K562 (cell line): Measurements from ENCODE around the gene PPT2. TPM values are rescaled to one million over a fixed set of nuclear protein-coding genes. Genes with fewer than 3 reads are reported as not detected.

Experiments
- ATAC-seq: fragments of 200-7000 bp; cut with Tn5 transposase; 3 replicates; pipeline ENCODE4 v1.9.1; 2020; ENCODE audit warnings: moderate library complexity
- BruUV-seq: library from RNA; stranded (reverse); fragments of 400-500 nt; replicated peaks from 2 replicates; lab custom pipeline; 2021; lab: Mats Ljungman, UMichigan
- CTCF ChIA-PET: fragments of 300-600 bp; formaldehyde crosslinking; extraction: SDS; loops from one replicate; lab custom pipeline; 2021; ENCODE audit warnings: low intra/inter-chr PET ratio; lab: Yijun Ruan, JAX
- POLR2A ChIA-PET: fragments of 300-600, 350-650 bp; sonication (Branson Sonifier 250); formaldehyde crosslinking; extraction: SDS; loops from one replicate; lab custom pipeline; 2021; ENCODE audit warnings: antibody characterized with exemption, inconsistent platforms; lab: Yijun Ruan, JAX
- DNase-seq, 4 experiments: peaks; one replicate each; pipeline versions ENCODE4 v3.0.0 to v3.0.0-alpha.2; 2011 to 2018; ENCODE audit warnings: low spot score in 3 of 4, mixed read lengths in 3 of 4; ENCODE audit errors: extremely low read depth in 1 of 4
- FAIRE-seq: peaks from 2 replicates; lab custom pipeline; 2011; peaks lifted over from hg19 to GRCh38; lab: Jason Lieb, UNC
- H2AFZ ChIP-seq: 2 replicates; pipeline ENCODE4 v1.6.0; 2011; ENCODE audit warnings: low read depth, low read length, control low read depth, inconsistent platforms
- H3K27ac ChIP-seq: fragments of 200-600 bp; 3 replicates; pipeline ENCODE4 v1.8.0; 2011; ENCODE audit warnings: low read depth, mild to moderate bottlenecking, control low read depth, inconsistent platforms, low read length, moderate library complexity, mixed read lengths; ENCODE audit errors: extremely low read depth
- H3K27me3 ChIP-seq, 2 experiments: fragments of 300-600 bp in 1 of 2; 2 replicates in 1 of 2; 3 replicates in 1 of 2; pipeline versions ENCODE4 v1.6.0 to v1.8.0; 2011; ENCODE audit warnings: inconsistent platforms in 2 of 2, low read length in 2 of 2, mild to moderate bottlenecking in 1 of 2, mixed read lengths in 1 of 2, moderate library complexity in 1 of 2; ENCODE audit not compliant: control insufficient read depth in 2 of 2, insufficient read depth in 2 of 2
- H3K36me3 ChIP-seq: fragments of 300-600 bp; 3 replicates; pipeline ENCODE4 v1.8.0; 2011; ENCODE audit warnings: mild to moderate bottlenecking, low read length, inconsistent platforms; ENCODE audit not compliant: control insufficient read depth, insufficient read depth
- H3K4me1 ChIP-seq, 2 experiments: fragments of 200-600 bp in 1 of 2; replicated peaks in 1 of 2; 2 replicates in 1 of 2; 3 replicates in 1 of 2; pipeline versions ENCODE4 v1.5.1 to v1.8.0; 2011; ENCODE audit warnings: inconsistent platforms in 2 of 2, low read length in 2 of 2, mild to moderate bottlenecking in 1 of 2, mixed read lengths in 1 of 2, moderate library complexity in 1 of 2; ENCODE audit not compliant: control insufficient read depth in 2 of 2, insufficient read depth in 2 of 2
- H3K4me2 ChIP-seq: 2 replicates; pipeline ENCODE4 v1.6.1; 2011; ENCODE audit warnings: low read length, control low read depth, inconsistent platforms, mixed read lengths; ENCODE audit not compliant: insufficient read depth
- H3K4me3 ChIP-seq: fragments of 200-600 bp; sonication (generic), shearing (Covaris generic); 2 replicates; pipeline ENCODE4 v1.5.1; 2016; ENCODE audit warnings: control low read depth, inconsistent platforms
- H3K79me2 ChIP-seq: fragments of 200-600 bp; 3 replicates; pipeline ENCODE4 v1.8.0; 2011; ENCODE audit warnings: low read length, inconsistent platforms; ENCODE audit not compliant: control insufficient read depth, insufficient read depth
- H3K9ac ChIP-seq, 2 experiments: 2 replicates each; pipeline versions ENCODE4 v1.6.0 to v1.6.1; 2011; ENCODE audit warnings: low read depth in 2 of 2, low read length in 2 of 2, control low read depth in 1 of 2, inconsistent platforms in 1 of 2, mild to moderate bottlenecking in 1 of 2, mixed read lengths in 1 of 2; ENCODE audit not compliant: insufficient read depth in 1 of 2
- H3K9me1 ChIP-seq: one replicate; pipeline ENCODE4 v1.6.0; 2011; ENCODE audit warnings: inconsistent platforms, mild to moderate bottlenecking, low read length, moderate library complexity; ENCODE audit not compliant: control insufficient read depth, insufficient read depth
- H3K9me3 ChIP-seq: replicated peaks from 2 replicates; pipeline ENCODE4 v1.5.1; 2011; ENCODE audit warnings: low read depth, low read length, inconsistent platforms; ENCODE audit not compliant: control insufficient read depth, insufficient read depth
- H4K20me1 ChIP-seq: replicated peaks from 2 replicates; pipeline ENCODE4 v1.6.1; 2011; ENCODE audit warnings: low read length, inconsistent platforms, mixed read lengths; ENCODE audit not compliant: control insufficient read depth, insufficient read depth
- AFF4 ChIP-seq: sonication (generic); formaldehyde crosslinking; IDR thresholded peaks from 2 replicates; pipeline ENCODE4 v1.8.0; 2023; ENCODE audit warnings: mild to moderate bottlenecking, missing genetic modification reagents
- EWSR1 ChIP-seq: fragments of 450-650 bp; IDR thresholded peaks from 2 replicates; pipeline ENCODE4 v1.6.1; 2018; ENCODE audit warnings: borderline replicate concordance, mild to moderate bottlenecking, low read depth, moderate library complexity; ENCODE audit not compliant: partially characterized antibody
- JUNB ChIP-seq: fragments of 450-650 bp; formaldehyde crosslinking; conservative IDR thresholded peaks from 2 replicates; pipeline ENCODE4 v1.4.0; 2020; ENCODE audit warnings: mild to moderate bottlenecking
- KDM1A ChIP-seq, 2 experiments: fragments of 450-650 bp; IDR thresholded peaks; 2 replicates each; pipeline ENCODE4 v1.6.1; 2016; ENCODE audit warnings: mild to moderate bottlenecking in 2 of 2
- KDM2B ChIP-seq: fragments of 250-450 bp; sonication (Bioruptor Pico); IDR thresholded peaks from 2 replicates; pipeline ENCODE4 v1.8.0; 2021; ENCODE audit warnings: mild to moderate bottlenecking, moderate library complexity
- NR1H2 ChIP-seq: sonication (generic); formaldehyde crosslinking; IDR thresholded peaks from 2 replicates; pipeline ENCODE4 v1.4.0; 2020; ENCODE audit warnings: mild to moderate bottlenecking, missing genetic modification reagents
- POLR2AphosphoS2 ChIP-seq: IDR thresholded peaks from 2 replicates; pipeline ENCODE4 v1.6.1; 2012; ENCODE audit warnings: low read length, improper control_type of control experiment
- POLR2G ChIP-seq: fragments of 200-400 bp; formaldehyde crosslinking; IDR thresholded peaks from 2 replicates; pipeline ENCODE4 v1.6.1; 2017; ENCODE audit warnings: low read depth, mild to moderate bottlenecking, antibody characterized with exemption, low read length, moderate library complexity
- RBM39 ChIP-seq: fragments of 200-400 bp; formaldehyde crosslinking; optimal IDR thresholded peaks from 2 replicates; pipeline ENCODE3; 2018; ENCODE audit warnings: low read depth, low read length
- SPI1 ChIP-seq: IDR thresholded peaks from 2 replicates; pipeline ENCODE4 v1.6.1; 2011; ENCODE audit warnings: low read depth, low read length, control low read depth, borderline replicate concordance
- ZNF184 ChIP-seq: sonication (generic); formaldehyde crosslinking; IDR thresholded peaks from 2 replicates; pipeline ENCODE4 v1.5.0; 2020; ENCODE audit warnings: missing genetic modification reagents
- ZNF263 ChIP-seq: sonication (generic); formaldehyde crosslinking; IDR thresholded peaks from 2 replicates; pipeline ENCODE4 v1.8.0; 2022; ENCODE audit warnings: mild to moderate bottlenecking, missing genetic modification reagents, borderline replicate concordance
- ZNF699 ChIP-seq: fragments of 250-450 bp; sonication (Bioruptor Pico); IDR thresholded peaks from 2 replicates; pipeline ENCODE4 v1.8.0; 2021; ENCODE audit warnings: mild to moderate bottlenecking, moderate library complexity; ENCODE audit not compliant: insufficient replicate concordance
- ZSCAN29 ChIP-seq: fragments of 450-650 bp; IDR thresholded peaks from 2 replicates; pipeline ENCODE4 v1.6.1; 2017
- WGBS: fragments of 100-300 bp; shearing (Covaris generic); methylation state at CpG from one replicate; pipeline ENCODE4 v1.1.6; 2016; ENCODE audit warnings: low coverage, mixed read lengths; ENCODE audit not compliant: insufficient coverage; ENCODE audit errors: missing lambda C conversion rate; 5-methylcytosine and 5-hydroxymethylcytosine counted together
- in situ Hi-C: fragments of 300-500 bp; cut with MboI; formaldehyde crosslinking; loops from 4 replicates; pipeline ENCODE4 v1.15.0; 2018; ENCODE audit warnings: inconsistent platforms, mixed read lengths
- intact Hi-C: fragments of 100-400 bp; cut with micrococcal nuclease; formaldehyde crosslinking; loops from 2 replicates; pipeline ENCODE4 v1.14.2; 2022
- polyA plus RNA-seq, 8 experiments: library from polyadenylated mRNA; depleted of rRNA in 4 of 8; stranded (reverse) in 5 of 8; unstranded in 3 of 8; fragments of >200 nt; fragmentation: Nextera tagmentation in 2 of 8; fragmentation: Illumina TruSeq in 1 of 8; extraction: Ambion mirVana in 2 of 8; extraction: Trizol in 1 of 8; gene quantifications; 2 replicates each; pipeline versions ENCODE4 v1.2.1 to v1.2.3, GENCODE V29; 2011 to 2014; ENCODE audit warnings: inconsistent platforms in 1 of 8, missing spikeins in 1 of 8
- total RNA-seq, 7 experiments: library from RNA; depleted of rRNA in 6 of 7; stranded (reverse); fragments of >200 nt in 6 of 7; fragmentation: Illumina TruSeq in 2 of 7; extraction: Trizol in 2 of 7; gene quantifications; 2 replicates each; pipeline versions ENCODE4 v1.2.1 to v1.2.3, GENCODE V29; 2011 to 2021; ENCODE audit warnings: low replicate concordance in 1 of 7
- TF ChIP-seq, protein P1 (sequence below): fragments of 250-450 bp; sonication (Bioruptor Pico); IDR thresholded peaks from 2 replicates; pipeline ENCODE4 v1.5.0; 2020; ENCODE audit warnings: mild to moderate bottlenecking
- TF ChIP-seq, protein P2 (sequence below): fragments of 450-650 bp; formaldehyde crosslinking; IDR thresholded peaks from 2 replicates; pipeline ENCODE4 v1.4.0; 2020; ENCODE audit warnings: mild to moderate bottlenecking, moderate library complexity

Gene PPT2
- total and polyA plus RNA-seq, 9 of the 15 experiments (the other 6 are each of a cell fraction or from before 2014, with no cell fraction given) = 27.4 to 98.8 (median 69.9) TPM

DNA sequence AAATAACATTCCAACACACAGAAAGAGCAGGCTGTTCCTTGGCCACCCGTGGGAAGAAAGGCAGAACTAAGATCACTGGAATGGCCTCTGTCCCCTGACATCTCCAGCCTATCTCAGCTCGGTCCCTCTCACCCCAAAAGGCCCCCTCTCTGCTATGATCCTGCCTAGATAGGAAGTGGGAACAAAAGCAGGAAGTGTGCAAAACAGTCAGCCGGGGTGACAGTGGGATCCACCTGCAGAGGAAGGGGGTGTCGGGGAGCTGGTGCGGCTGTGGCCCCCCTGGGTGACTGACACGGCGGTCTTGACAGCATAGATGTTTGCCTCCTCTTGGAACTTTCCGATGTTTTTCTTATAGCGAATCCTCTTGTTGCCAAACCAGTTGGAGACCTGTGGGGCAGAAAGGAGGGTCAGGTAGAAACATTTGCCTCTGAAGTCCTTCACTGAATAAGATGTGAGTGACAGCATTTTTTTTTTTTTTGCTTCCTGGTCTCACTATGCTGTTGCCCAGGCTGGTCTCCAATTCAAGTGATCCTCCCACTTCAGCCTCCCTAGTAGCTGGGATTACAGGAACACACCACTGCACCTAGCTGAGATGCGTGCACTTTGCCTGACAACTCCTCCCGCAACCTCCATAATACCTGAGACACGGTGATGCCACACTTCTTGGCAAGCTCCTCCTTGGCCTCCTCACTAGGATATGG is 33.2 kb downstream of the PPT2 start:
- POLR2A ChIA-PET = interaction anchor here (0.6 to 1.1 kb wide), 5 partner anchors 9 to 533 kb away, joined by 3 read pairs; partner anchors contain the start of genes AGPAT1 and ATF6B
- TF ChIP-seq JUNB (CRISPR knock-in tag) (no peak), KDM1A (IDR thresholded peaks at IDR 0.05) (no peak), POLR2G (0 out of 2 replicates have a peak, but pooled peaks have one; percentile 27), AFF4 (CRISPR knock-in tag) (no peak), EWSR1 (no peak), ZNF699 (no peak), KDM2B (no peak), ZSCAN29 (no peak), SPI1 (peak; percentile 65; the same call in 1 of the 2 replicates), NR1H2 (no peak), ZNF184 (CRISPR knock-in tag) (no peak), RBM39 (no peak), POLR2AphosphoS2 (0 out of 2 replicates have a peak, but pooled peaks have one; percentile 18), ZNF263 (CRISPR knock-in tag) (peak; percentile 4; the same call in 1 of the 2 replicates)
- TF ChIP-seq, protein P1, sequence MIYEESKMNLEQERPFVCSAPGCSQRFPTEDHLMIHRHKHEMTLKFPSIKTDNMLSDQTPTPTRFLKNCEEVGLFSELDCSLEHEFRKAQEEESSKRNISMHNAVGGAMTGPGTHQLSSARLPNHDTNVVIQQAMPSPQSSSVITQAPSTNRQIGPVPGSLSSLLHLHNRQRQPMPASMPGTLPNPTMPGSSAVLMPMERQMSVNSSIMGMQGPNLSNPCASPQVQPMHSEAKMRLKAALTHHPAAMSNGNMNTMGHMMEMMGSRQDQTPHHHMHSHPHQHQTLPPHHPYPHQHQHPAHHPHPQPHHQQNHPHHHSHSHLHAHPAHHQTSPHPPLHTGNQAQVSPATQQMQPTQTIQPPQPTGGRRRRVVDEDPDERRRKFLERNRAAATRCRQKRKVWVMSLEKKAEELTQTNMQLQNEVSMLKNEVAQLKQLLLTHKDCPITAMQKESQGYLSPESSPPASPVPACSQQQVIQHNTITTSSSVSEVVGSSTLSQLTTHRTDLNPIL (CRISPR knock-in tag) = no peak
- TF ChIP-seq, protein P2, sequence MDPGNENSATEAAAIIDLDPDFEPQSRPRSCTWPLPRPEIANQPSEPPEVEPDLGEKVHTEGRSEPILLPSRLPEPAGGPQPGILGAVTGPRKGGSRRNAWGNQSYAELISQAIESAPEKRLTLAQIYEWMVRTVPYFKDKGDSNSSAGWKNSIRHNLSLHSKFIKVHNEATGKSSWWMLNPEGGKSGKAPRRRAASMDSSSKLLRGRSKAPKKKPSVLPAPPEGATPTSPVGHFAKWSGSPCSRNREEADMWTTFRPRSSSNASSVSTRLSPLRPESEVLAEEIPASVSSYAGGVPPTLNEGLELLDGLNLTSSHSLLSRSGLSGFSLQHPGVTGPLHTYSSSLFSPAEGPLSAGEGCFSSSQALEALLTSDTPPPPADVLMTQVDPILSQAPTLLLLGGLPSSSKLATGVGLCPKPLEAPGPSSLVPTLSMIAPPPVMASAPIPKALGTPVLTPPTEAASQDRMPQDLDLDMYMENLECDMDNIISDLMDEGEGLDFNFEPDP (CRISPR knock-in tag) = no peak

More for the DNA sequence above, 33.2 kb downstream of the PPT2 start:
- Histone ChIP-seq H3K9me3 (no peaks in the 10 kb centered on the region), H3K79me2 (peaks cover 64% of the 10 kb centered on the region), H3K9me1 (no peaks in the 10 kb centered on the region), H3K4me3 (no peak overlapping the region), H3K4me2 (peak overlapping the region; percentile 53), H3K9ac (peak overlapping the region in 1 of 2 experiments; percentile 75; a peak in 2 of 4 replicates), H3K27ac (peak overlapping the region; percentile 68; the same call in 2 of the 3 replicates), H3K36me3 (peaks cover 56% of the 10 kb centered on the region; the same call in 2 of the 3 replicates), H4K20me1 (no peaks in the 10 kb centered on the region), H3K27me3 (no peaks in the 10 kb centered on the region), H2AFZ (no peak overlapping the region), H3K4me1 (peaks cover 61 to 76% of the 10 kb centered on the region in 2 experiments)
- WGBS = 79% methylated on average over 12 of the region's 12 CpGs
- intact Hi-C loops = no loop called here
- ATAC-seq (no peak), DNase-seq (no peak), FAIRE-seq (peak; percentile 23)
- no TSS peak for BruUV-seq
- CTCF ChIA-PET = no interaction called here
- in situ Hi-C loops = no loop called here
